Measurements from ENCODE around the gene KCNH2.

- no peak for TF ChIP-seq FOXA1 (IDR thresholded peaks at IDR 0.05)
- TF ChIP-seq ARNT (IDR thresholded peaks at IDR 0.05), result no peak
- no peak for TF ChIP-seq SUZ12 (IDR thresholded peaks at IDR 0.05)
- TF ChIP-seq TARDBP (IDR thresholded peaks at IDR 0.05), result no peak
- TF ChIP-seq ELF4 (IDR thresholded peaks at IDR 0.05), result no peak
- TF ChIP-seq NFRKB (IDR thresholded peaks at IDR 0.05), result no peak
- TF ChIP-seq SP1 (IDR thresholded peaks at IDR 0.05), result no peak
- TF ChIP-seq FOXM1 (IDR thresholded peaks at IDR 0.05; ENCODE audit: borderline replicate concordance), result no peak
Observed at GRCh38 chr7:150958062-150958552, 20.0 kb downstream of the KCNH2 start.

Data from HEK293T (cell line).